DMS53 treated with DMSO at 0.1 percent for 48 hours (cell line): ENCODE results near the gene GUF1.
"Not testable (repeated sequence)": the region's sequence is repeated elsewhere in the genome, so short reads cannot be mapped to it uniquely, and the experiment has no call there.

ENCODE experiments used
- DNase-seq: peaks from one replicate; lab custom pipeline; 2025; ENCODE audit not compliant: unreplicated experiment; lab: John Stamatoyannopoulos, UW

Gene GUF1

DNA sequence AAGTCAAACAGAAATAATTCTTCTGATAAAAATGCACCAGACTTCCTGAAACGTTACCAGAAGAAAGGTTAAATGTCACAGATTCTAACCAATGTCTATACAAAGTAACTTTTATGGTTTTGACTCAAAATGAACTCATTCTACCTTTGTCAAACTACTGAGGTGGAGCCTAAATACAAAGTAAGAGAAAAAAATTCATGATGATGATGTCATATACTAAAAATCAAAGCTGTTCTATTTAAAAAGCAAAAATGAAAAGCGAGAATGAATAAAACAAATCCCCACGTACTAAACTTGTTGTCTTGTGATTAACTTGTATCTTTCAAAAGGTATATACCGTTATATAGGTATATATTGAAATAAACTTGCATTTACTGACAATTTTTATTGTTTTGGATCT lies 26.5 kb downstream of the GUF1 start:
- no peak for DNase-seq

- DNase-seq = no peak
Observed at GRCh38 chr4:44713125-44713524, 34.9 kb downstream of the GUF1 start.

DNA sequence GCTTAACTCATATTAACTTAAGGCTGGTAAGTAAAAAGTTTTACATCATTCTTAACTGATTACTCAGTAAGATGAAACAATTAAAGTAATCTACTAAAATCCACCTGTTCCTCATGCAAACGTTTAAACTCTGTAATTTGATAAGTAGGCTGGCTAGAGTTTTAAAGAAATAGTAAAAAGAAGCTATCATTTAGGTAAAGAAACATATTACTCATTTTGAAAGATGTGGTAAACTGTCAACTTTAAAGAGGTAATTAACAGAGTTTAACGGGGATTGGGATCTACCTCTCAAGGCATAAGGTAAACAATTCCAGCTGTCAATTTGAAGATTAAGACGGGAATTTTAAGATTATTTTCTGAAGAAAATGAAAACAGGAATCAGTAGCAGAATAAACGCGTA lies 38.4 kb downstream of the GUF1 start:
- DNase-seq = no peak

- no peak for DNase-seq
Observed at GRCh38 chr4:44720371-44720770, 42.2 kb downstream of the GUF1 start.

DNA sequence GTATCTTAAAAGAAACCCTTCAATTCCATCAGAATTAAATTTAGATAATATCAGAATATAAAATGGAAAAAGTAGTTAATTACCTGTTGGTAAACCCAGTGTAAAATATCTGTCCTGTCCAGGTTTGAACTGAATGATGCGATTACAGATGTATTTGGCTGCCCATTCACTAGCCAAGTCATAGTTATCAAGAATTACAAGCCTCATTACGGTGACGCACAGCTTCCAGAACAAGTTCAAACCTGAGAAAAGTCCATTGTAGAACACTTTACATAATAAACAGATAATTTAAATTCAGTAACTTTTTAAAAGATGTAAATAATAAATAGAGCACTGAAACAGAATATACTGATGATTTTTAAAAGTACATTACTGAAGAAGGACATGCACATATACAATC lies 43.8 kb downstream of the GUF1 start:
- DNase-seq = no peak

- no peak for DNase-seq
Observed at GRCh38 chr4:44725166-44725565, 46.9 kb downstream of the GUF1 start.

DNA sequence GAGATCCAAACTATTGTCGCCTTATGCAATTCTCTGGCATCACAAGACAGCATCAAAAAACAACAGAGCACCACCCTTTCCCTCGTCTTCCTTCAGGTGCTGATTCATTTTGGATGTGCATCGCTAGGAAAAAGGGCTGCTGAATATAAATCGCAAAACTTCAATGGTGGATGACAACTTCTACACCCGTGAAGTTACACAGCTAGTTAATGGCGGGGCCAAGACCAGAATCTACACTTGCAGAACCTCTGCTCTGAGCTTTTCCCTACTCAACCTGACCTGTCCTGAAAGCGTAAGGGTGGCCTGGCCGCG lies 47.5 kb downstream of the GUF1 start:
- DNase-seq = no peak

DNA sequence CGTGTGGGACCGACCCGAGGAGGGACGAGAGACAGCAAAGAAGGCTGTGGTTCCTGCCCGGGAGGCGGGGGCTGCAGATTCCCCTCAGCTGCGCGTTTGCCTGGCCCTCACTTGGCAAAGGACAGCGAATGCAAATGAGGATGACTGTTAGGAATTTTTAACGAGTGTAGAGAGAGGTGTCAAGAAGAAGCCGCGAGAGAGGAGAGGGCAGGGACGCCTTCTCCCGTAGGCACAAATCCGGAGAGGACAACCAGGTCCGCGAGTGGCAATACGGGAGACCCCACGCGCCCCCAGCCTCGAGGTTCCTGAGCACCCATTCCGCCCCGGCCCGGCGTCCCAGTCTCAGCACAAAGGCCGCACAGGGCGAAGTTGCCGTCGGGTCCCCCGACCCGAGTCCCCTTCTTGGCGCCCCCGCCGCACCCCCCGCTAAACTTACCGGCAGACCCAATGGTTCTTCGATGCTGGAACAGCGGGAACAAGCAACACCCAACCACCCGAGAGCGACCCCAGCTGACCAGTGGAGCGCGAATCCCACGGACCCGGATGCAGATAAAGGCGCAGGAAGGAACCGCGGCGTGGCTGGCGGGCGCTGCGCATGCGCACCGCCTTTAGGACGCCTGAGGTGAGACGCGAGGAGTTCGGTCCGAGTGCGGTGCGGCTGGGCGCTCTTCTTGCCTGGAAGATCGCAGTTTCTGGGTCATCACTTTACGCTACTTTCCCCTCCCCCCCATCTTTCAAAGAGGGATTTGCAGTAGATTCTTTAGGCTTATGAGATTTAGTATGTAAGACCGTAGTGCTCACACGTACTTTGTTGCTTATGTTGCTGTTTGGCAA lies 48.0 kb downstream of the GUF1 start, which contains the start of gene GNPDA2:
Gene GNPDA2 (minus strand): TSS at position 519 of the 834 bp plus-strand sequence. CDS start 4,349 bp downstream, outside the sequence.
- DNase-seq = peak; percentile 88

DNA sequence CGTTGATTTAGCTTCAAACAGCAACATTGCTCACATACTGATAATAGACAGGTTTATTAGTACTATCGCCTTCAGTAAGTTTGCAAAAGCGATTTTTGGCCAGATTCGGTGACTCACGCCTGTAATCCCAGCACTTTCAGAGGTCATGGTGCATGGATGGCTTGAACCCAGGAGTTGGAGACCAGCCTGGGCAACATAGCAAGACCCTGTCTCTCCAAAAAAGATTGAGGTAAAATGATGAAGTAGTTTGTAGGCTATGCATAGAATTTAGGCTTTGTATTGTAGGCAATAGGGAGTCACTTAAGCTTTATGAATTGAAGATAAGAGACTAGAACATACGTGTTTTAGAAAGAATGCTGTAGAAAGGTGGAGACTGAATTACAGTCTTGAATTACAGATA lies 49.3 kb downstream of the GUF1 start:
- DNase-seq = no peak

GRCh38 chr4:44728694-44729093 lies 50.5 kb downstream of the GUF1 start:
- DNase-seq = not testable (repeated sequence)

DNA sequence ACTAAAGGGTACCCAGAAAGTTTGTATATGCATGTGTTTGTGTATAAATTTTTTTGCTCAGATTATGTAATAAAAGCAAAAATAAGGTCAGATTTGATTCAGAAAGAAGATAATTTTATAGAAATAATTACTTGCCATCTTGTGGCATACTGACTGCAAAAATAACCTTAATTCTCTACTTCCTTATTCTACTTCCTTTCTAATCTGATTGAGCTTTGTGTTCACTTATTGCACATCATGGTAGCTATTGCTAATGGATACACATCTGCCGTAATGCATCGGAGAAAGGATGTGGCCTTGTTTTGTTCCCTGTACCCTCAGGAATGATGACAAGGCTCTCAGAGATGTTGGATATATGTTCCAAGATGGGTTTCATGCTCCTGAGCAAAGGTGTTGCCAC lies 58.7 kb downstream of the GUF1 start:
- DNase-seq = no peak

GRCh38 chr4:44738615-44739014 lies 60.4 kb downstream of the GUF1 start:
- peak; percentile 44 for DNase-seq

GRCh38 chr4:44740201-44740600 lies 62.0 kb downstream of the GUF1 start:
- DNase-seq = no peak
